HG03025 (cell line): ENCODE data around the gene SLC52A1.
"Not testable (repeated sequence)": the region's sequence is repeated elsewhere in the genome, so short reads cannot be mapped to it uniquely, and the experiment has no call there.

Experiments
- ATAC-seq: cut with Tn5 transposase; IDR thresholded peaks from one replicate; pipeline ENCODE4 v1.9.1; 2021; ENCODE audit warnings: mild to moderate bottlenecking, moderate library complexity; ENCODE audit not compliant: unreplicated experiment, low FRiP score

Gene SLC52A1

GRCh38 chr17:5035315-5035714 lies at the start of gene SLC52A1:
Gene SLC52A1 (minus strand): TSS chr17:5035426. CDS start chr17:5034606, 820 bp downstream.
- no peak for ATAC-seq

- ATAC-seq: no peak
Observed at GRCh38 chr17:5080591-5080990, 45.4 kb upstream of the SLC52A1 start.

GRCh38 chr17:5078106-5079028 lies 43.1 kb upstream of the SLC52A1 start, which contains the start of gene ZFP3:
Gene ZFP3 (plus strand): TSS chr17:5078467. CDS start chr17:5091505, 13,038 bp downstream.
- ATAC-seq: no peak

GRCh38 chr17:5077781-5078105 lies 42.5 kb upstream of the SLC52A1 start:
- ATAC-seq: no peak

GRCh38 chr17:5077275-5077674 lies 42.0 kb upstream of the SLC52A1 start:
- not testable (repeated sequence) for ATAC-seq

GRCh38 chr17:5075472-5075871 lies 40.2 kb upstream of the SLC52A1 start:
- ATAC-seq: not testable (repeated sequence)

- ATAC-seq: no peak
Observed at GRCh38 chr17:5069724-5070123, 34.5 kb upstream of the SLC52A1 start.

GRCh38 chr17:5068236-5068635 lies 33.0 kb upstream of the SLC52A1 start:
- ATAC-seq: no peak

GRCh38 chr17:5065227-5065744 lies 30.1 kb upstream of the SLC52A1 start:
- ATAC-seq: no peak

GRCh38 chr17:5055543-5055942 lies 20.3 kb upstream of the SLC52A1 start:
- no peak for ATAC-seq

GRCh38 chr17:5050278-5050677 lies 15.1 kb upstream of the SLC52A1 start:
- no peak for ATAC-seq

GRCh38 chr17:5049314-5049841 lies 14.2 kb upstream of the SLC52A1 start:
- ATAC-seq: no peak

- no peak for ATAC-seq
Observed at GRCh38 chr17:5047446-5047845, 12.2 kb upstream of the SLC52A1 start.

GRCh38 chr17:5045496-5045895 lies 10.3 kb upstream of the SLC52A1 start:
- ATAC-seq: no peak

- ATAC-seq: no peak
Observed at GRCh38 chr17:5044630-5045029, 9.4 kb upstream of the SLC52A1 start.

GRCh38 chr17:5043524-5043923 lies 8.3 kb upstream of the SLC52A1 start:
- ATAC-seq: no peak

- ATAC-seq: no peak
Observed at GRCh38 chr17:5042157-5043022, 7.2 kb upstream of the SLC52A1 start.

- ATAC-seq: no peak
Observed at GRCh38 chr17:5034651-5035050, 575 bp downstream of the SLC52A1 start.

GRCh38 chr17:5034063-5034462 lies 1.2 kb downstream of the SLC52A1 start:
- ATAC-seq: no peak

- no peak for ATAC-seq
Observed at GRCh38 chr17:5033352-5034015, 1.7 kb downstream of the SLC52A1 start.
